K562 (cell line): ENCODE data around the gene RHBG.
A peak's percentile ranks its signal among the peaks of the same experiment; 100 is the strongest.

Experiments used
- CEBPZ ChIP-seq: fragments of 150-350 bp; IDR thresholded peaks from 2 replicates; pipeline ENCODE4 v1.6.1; 2014; ENCODE audit warnings: low read depth, mild to moderate bottlenecking, low read length, borderline replicate concordance
- CGGBP1 ChIP-seq: fragments of 250-450 bp; sonication (Bioruptor Pico); IDR thresholded peaks from 2 replicates; pipeline ENCODE4 v1.9.0; 2021; ENCODE audit warnings: mild to moderate bottlenecking
- CTCF ChIP-seq, 3 experiments: IDR thresholded peaks in 2 of 3; conservative IDR thresholded peaks in 1 of 3; 2 replicates each; pipeline ENCODE4 v1.5.1; 2011 to 2012; ENCODE audit warnings: low read length in 3 of 3, mild to moderate bottlenecking in 3 of 3, control low read depth in 2 of 3, improper control_type of control experiment in 1 of 3, inconsistent platforms in 1 of 3, low read depth in 1 of 3, mixed read lengths in 1 of 3, moderate library complexity in 1 of 3; ENCODE audit not compliant: insufficient read depth in 2 of 3
- EP300 ChIP-seq: IDR thresholded peaks from 2 replicates; pipeline ENCODE4 v1.6.1; 2012; ENCODE audit warnings: low read length, improper control_type of control experiment
- FOXP4 ChIP-seq: sonication (generic); formaldehyde crosslinking; IDR thresholded peaks from 2 replicates; pipeline ENCODE4 v1.8.0; 2022; ENCODE audit warnings: mild to moderate bottlenecking, missing genetic modification reagents, borderline replicate concordance
- MCM2 ChIP-seq: fragments of 450-650 bp; IDR thresholded peaks from 2 replicates; pipeline ENCODE4 v1.6.1; 2017; ENCODE audit warnings: low read depth, mild to moderate bottlenecking
- MTA2 ChIP-seq: fragments of 450-650 bp; IDR thresholded peaks from 2 replicates; pipeline ENCODE4 v1.6.1; 2016; ENCODE audit warnings: low read depth
- POLR2A ChIP-seq: fragments of 450-650 bp; conservative IDR thresholded peaks from 2 replicates; pipeline ENCODE4 v1.6.1; 2016
- RAD21 ChIP-seq, 2 experiments: fragments of 250-450 bp in 1 of 2; fragments of 450-650 bp in 1 of 2; sonication (Bioruptor Pico) in 1 of 2; formaldehyde crosslinking in 1 of 2; IDR thresholded peaks in 1 of 2; conservative IDR thresholded peaks in 1 of 2; 2 replicates each; pipeline versions ENCODE4 v1.4.0 to v1.8.0; 2020 to 2022; ENCODE audit warnings: mild to moderate bottlenecking in 2 of 2, moderate library complexity in 1 of 2
- ZBTB33 ChIP-seq: sonication (generic); formaldehyde crosslinking; IDR thresholded peaks from 2 replicates; pipeline ENCODE4 v1.8.1; 2023; ENCODE audit warnings: mild to moderate bottlenecking, missing genetic modification reagents
- ZNF274 ChIP-seq: IDR thresholded peaks from 2 replicates; pipeline ENCODE4 v1.6.1; 2011; ENCODE audit warnings: low read depth, mild to moderate bottlenecking, low read length, moderate library complexity, borderline replicate concordance
- ZNF277 ChIP-seq: fragments of 250-450 bp; sonication (Bioruptor Pico); IDR thresholded peaks from 2 replicates; pipeline ENCODE4 v1.8.0; 2022; ENCODE audit warnings: inconsistent platforms, mild to moderate bottlenecking, moderate library complexity, borderline replicate concordance

GRCh38 chr1:156359973-156360372 is 9.0 kb upstream of the RHBG start:
- TF ChIP-seq MCM2 = no peak
- TF ChIP-seq ZNF274 = no peak
- TF ChIP-seq CEBPZ = no peak
- TF ChIP-seq RAD21 (CRISPR knock-in tag; conservative IDR thresholded peaks at IDR 0.05 in 1 of 2, IDR thresholded peaks at IDR 0.05 in 1 of 2) = peak; percentile 35 to 66
- TF ChIP-seq POLR2A = no peak
- no peak for TF ChIP-seq CGGBP1
- TF ChIP-seq FOXP4 (CRISPR knock-in tag) = no peak
- TF ChIP-seq ZNF277 (CRISPR knock-in tag) = no peak
- no peak for TF ChIP-seq EP300
- TF ChIP-seq ZBTB33 (CRISPR knock-in tag) = no peak
- no peak for TF ChIP-seq MTA2
- peak; percentile 55 to 69 (median 65) for TF ChIP-seq CTCF (IDR thresholded peaks at IDR 0.05 in 2 of 3, conservative IDR thresholded peaks at IDR 0.05 in 1 of 3; ENCODE audit: insufficient read depth in 2 of 3, low read depth in 1 of 3, low read length in 3 of 3)
